Measurements from ENCODE around the gene NLRP2B.
"Not testable (repeated sequence)": the region's sequence is repeated elsewhere in the genome, so short reads cannot be mapped to it uniquely, and the experiment has no call there.

Gene NLRP2B

GRCh38 chrX:57643698-57644097, 36.4 kb downstream of the NLRP2B start:
- TF ChIP-seq CTCF (conservative IDR thresholded peaks at IDR 0.05; ENCODE audit: low read depth) = no peak
- no peak for DNase-seq (ENCODE audit: low spot score)
- CTCF ChIA-PET = no interaction called here
- H3K27ac ChIP-seq = no peak overlapping the region
- POLR2A ChIA-PET (ENCODE audit: low non-redundant PET) = no interaction called here

- ChIA-PET POLR2A (ENCODE audit: low non-redundant PET) (no interaction called here), CTCF (interaction anchor here (0.6 kb wide), 1 partner anchor 445 kb away, joined by 3 read pairs; no protein-coding TSS in a partner anchor)
- DNase-seq (ENCODE audit: low spot score) = no peak
- H3K27ac ChIP-seq = no peak overlapping the region
- TF ChIP-seq CTCF (conservative IDR thresholded peaks at IDR 0.05; ENCODE audit: low read depth) = no peak
Observed at GRCh38 chrX:57641338-57641737, 38.7 kb downstream of the NLRP2B start.

GRCh38 chrX:57640674-57641016, 39.4 kb downstream of the NLRP2B start:
- ChIA-PET POLR2A (ENCODE audit: low non-redundant PET) (no interaction called here), CTCF (no interaction called here)
- DNase-seq (ENCODE audit: low spot score) = no peak
- no peak for TF ChIP-seq CTCF (conservative IDR thresholded peaks at IDR 0.05; ENCODE audit: low read depth)
- no peak overlapping the region for H3K27ac ChIP-seq

- POLR2A ChIA-PET (ENCODE audit: low non-redundant PET); DNase-seq (ENCODE audit: low spot score); CTCF ChIA-PET; H3K27ac ChIP-seq: not testable (repeated sequence)
Observed at GRCh38 chrX:57629438-57629837, 50.6 kb downstream of the NLRP2B start.
